ENCODE measurements around the gene SIM2. TPM values are rescaled to one million over a fixed set of nuclear protein-coding genes. Genes with fewer than 3 reads are reported as not detected.

Gene SIM2
- total RNA-seq, 4 donors from 2014 or later = 1.2 TPM; not detected in 3

DNA sequence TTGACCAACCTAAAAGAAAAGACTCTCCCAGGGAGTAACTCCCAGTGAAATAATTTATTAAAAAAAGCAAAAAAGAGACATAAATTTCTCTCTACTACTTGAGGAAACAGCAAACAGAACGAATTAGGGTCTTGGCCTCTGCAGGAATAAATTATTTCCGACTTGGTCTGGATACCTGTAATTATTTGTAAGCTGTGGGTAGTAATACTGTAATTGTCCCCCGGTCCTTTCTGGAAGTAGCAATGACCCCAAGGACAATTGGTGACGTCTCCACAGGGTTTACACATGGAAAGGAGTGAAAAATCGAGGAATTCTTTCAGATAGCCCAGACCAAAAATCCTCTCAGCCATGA lies 3.7 kb upstream of the SIM2 start:
- no peak overlapping the region for H3K4me3 ChIP-seq
- no peaks in the 10 kb centered on the region for H3K9me3 ChIP-seq
- H3K36me3 ChIP-seq = no peaks in the 10 kb centered on the region
- H3K27me3 ChIP-seq = peaks cover 100% of the 10 kb centered on the region
- TF ChIP-seq POLR2A (IDR thresholded peaks at IDR 0.05) = no peak
- no peak for TF ChIP-seq EP300 (IDR thresholded peaks at IDR 0.05)
- TF ChIP-seq, protein P1, sequence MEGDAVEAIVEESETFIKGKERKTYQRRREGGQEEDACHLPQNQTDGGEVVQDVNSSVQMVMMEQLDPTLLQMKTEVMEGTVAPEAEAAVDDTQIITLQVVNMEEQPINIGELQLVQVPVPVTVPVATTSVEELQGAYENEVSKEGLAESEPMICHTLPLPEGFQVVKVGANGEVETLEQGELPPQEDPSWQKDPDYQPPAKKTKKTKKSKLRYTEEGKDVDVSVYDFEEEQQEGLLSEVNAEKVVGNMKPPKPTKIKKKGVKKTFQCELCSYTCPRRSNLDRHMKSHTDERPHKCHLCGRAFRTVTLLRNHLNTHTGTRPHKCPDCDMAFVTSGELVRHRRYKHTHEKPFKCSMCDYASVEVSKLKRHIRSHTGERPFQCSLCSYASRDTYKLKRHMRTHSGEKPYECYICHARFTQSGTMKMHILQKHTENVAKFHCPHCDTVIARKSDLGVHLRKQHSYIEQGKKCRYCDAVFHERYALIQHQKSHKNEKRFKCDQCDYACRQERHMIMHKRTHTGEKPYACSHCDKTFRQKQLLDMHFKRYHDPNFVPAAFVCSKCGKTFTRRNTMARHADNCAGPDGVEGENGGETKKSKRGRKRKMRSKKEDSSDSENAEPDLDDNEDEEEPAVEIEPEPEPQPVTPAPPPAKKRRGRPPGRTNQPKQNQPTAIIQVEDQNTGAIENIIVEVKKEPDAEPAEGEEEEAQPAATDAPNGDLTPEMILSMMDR (IDR thresholded peaks at IDR 0.05) = no peak
- no peak for TF ChIP-seq POLR2AphosphoS5 (IDR thresholded peaks at IDR 0.05)
- H3K4me1 ChIP-seq = peaks cover 63% of the 10 kb centered on the region
- DNase-seq (ENCODE audit: low spot score in 2 of 2) = no peak
- 42% methylated on average over 5 of the region's 5 CpGs for WGBS
- H3K27ac ChIP-seq = no peak overlapping the region

GRCh38 chr21:36695671-36696389 lies 3.1 kb upstream of the SIM2 start:
- H3K27ac ChIP-seq = no peak overlapping the region

DNA sequence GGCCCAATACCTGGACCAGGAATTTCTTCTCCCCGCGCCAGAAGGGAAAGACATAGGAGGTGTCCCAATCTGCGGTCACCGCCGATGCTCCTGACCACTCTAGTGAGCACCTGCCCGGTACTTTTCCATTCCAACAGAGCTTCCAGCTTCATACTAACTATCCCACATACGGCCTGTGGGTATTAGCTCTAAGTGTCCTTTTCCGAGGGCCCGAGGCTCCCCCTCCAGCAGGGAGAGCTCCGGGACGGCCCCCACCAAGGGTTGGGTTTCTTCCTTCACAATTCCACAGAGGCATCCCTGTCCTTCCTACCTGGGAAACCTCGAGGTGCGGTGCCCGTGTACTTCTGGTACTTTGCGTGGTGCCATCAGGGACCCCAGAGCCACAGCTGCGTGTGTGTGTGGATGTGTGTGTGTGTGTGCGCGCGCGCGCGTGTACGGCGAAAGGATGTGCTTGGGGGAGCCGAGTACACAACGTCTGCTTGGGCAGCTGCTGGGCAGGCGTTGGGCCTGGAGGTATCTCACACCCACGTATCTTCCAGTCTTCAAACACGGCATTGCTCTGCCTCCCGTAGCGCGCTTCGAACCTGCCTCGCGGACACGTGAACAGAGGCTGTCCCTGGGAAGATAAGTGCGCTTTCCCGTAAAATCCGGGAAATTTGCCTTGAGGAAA lies 2.4 kb upstream of the SIM2 start:
- no peaks in the 10 kb centered on the region for H3K9me3 ChIP-seq
- peaks cover 76% of the 10 kb centered on the region for H3K4me1 ChIP-seq
- no peak overlapping the region for H3K27ac ChIP-seq
- no peak overlapping the region for H3K4me3 ChIP-seq
- TF ChIP-seq, protein P1 (IDR thresholded peaks at IDR 0.05) = no peak
- TF ChIP-seq POLR2AphosphoS5 (IDR thresholded peaks at IDR 0.05) (no peak), EP300 (IDR thresholded peaks at IDR 0.05) (no peak), POLR2A (IDR thresholded peaks at IDR 0.05) (no peak)
- H3K27me3 ChIP-seq = peaks cover 100% of the 10 kb centered on the region
- H3K36me3 ChIP-seq = no peaks in the 10 kb centered on the region
- 16% methylated on average over 33 of the region's 39 CpGs for WGBS
- no peak for DNase-seq (ENCODE audit: low spot score in 2 of 2)

More at GRCh38 chr21:36695671-36696389, 3.1 kb upstream of the SIM2 start:
- peaks cover 69% of the 10 kb centered on the region for H3K4me1 ChIP-seq
- H3K9me3 ChIP-seq = no peaks in the 10 kb centered on the region
- TF ChIP-seq POLR2AphosphoS5 (IDR thresholded peaks at IDR 0.05) (no peak), EP300 (IDR thresholded peaks at IDR 0.05) (no peak), POLR2A (IDR thresholded peaks at IDR 0.05) (no peak)
- TF ChIP-seq, protein P1 (IDR thresholded peaks at IDR 0.05) = no peak
- DNase-seq (ENCODE audit: low spot score in 2 of 2) = no peak
- no peak overlapping the region for H3K4me3 ChIP-seq
- 17% methylated on average over 25 of the region's 44 CpGs for WGBS
- no peaks in the 10 kb centered on the region for H3K36me3 ChIP-seq
- H3K27me3 ChIP-seq = peaks cover 100% of the 10 kb centered on the region

- WGBS = 12% methylated on average over 19 of the region's 58 CpGs
- H3K4me1 ChIP-seq = peaks cover 74% of the 10 kb centered on the region
- peaks cover 100% of the 10 kb centered on the region for H3K27me3 ChIP-seq
- H3K4me3 ChIP-seq = no peak overlapping the region
- no peak for DNase-seq (ENCODE audit: low spot score in 2 of 2)
- H3K36me3 ChIP-seq = no peaks in the 10 kb centered on the region
- TF ChIP-seq POLR2AphosphoS5 (IDR thresholded peaks at IDR 0.05) (no peak), POLR2A (IDR thresholded peaks at IDR 0.05) (no peak), EP300 (IDR thresholded peaks at IDR 0.05) (no peak)
- TF ChIP-seq, protein P1 (IDR thresholded peaks at IDR 0.05) = no peak
- no peak overlapping the region for H3K27ac ChIP-seq
- H3K9me3 ChIP-seq = no peaks in the 10 kb centered on the region
Measured at GRCh38 chr21:36697060-36697850, 1.7 kb upstream of the SIM2 start.

Data from suprapubic skin (tissue), 4 donors.